Kidney (tissue), 14 donors: ENCODE data around the gene ADAMTS14. TPM values are rescaled to one million over a fixed set of nuclear protein-coding genes. Genes with fewer than 3 reads are reported as not detected.

Experiments
- DNase-seq, 5 donors: peaks; one replicate each; pipeline ENCODE4 v3.0.0-alpha.2; 2013 to 2020
- FAIRE-seq: peaks from 2 replicates; lab custom pipeline; 2012; peaks lifted over from hg19 to GRCh38; lab: Jason Lieb, UNC
- H3K27ac ChIP-seq, 2 donors: one replicate each; pipeline ENCODE4 v1.7.0; 2013; ENCODE audit warnings: low read depth in 2 of 2, low read length in 2 of 2, inconsistent platforms in 1 of 2
- H3K27me3 ChIP-seq: one replicate; pipeline ENCODE4 v1.7.1; 2013; ENCODE audit warnings: low read length, inconsistent platforms; ENCODE audit not compliant: control insufficient read depth, insufficient read depth
- H3K36me3 ChIP-seq, 3 donors: one replicate each; pipeline versions ENCODE4 v1.7.0 to v1.7.1; 2013; ENCODE audit warnings: low read length in 3 of 3, control low read depth in 1 of 3, inconsistent platforms in 1 of 3; ENCODE audit not compliant: insufficient read depth in 3 of 3, control insufficient read depth in 2 of 3
- H3K4me1 ChIP-seq, 3 donors: one replicate each; pipeline versions ENCODE4 v1.7.0 to v1.7.1; 2013; ENCODE audit warnings: low read length in 3 of 3, inconsistent platforms in 1 of 3, low read depth in 1 of 3; ENCODE audit not compliant: control insufficient read depth in 2 of 3, insufficient read depth in 2 of 3
- H3K4me3 ChIP-seq, 3 donors: one replicate each; pipeline versions ENCODE4 v1.7.0 to v1.8.1; 2013; ENCODE audit warnings: low read length in 3 of 3, control low read depth in 1 of 3, inconsistent platforms in 1 of 3
- H3K9ac ChIP-seq, 3 donors: one replicate each; pipeline versions ENCODE4 v1.7.0 to v1.7.1; 2013; ENCODE audit warnings: low read length in 3 of 3, control low read depth in 1 of 3, inconsistent platforms in 1 of 3
- H3K9me3 ChIP-seq, 3 donors: one replicate each; pipeline versions ENCODE4 v1.7.0 to v1.7.1; 2013; ENCODE audit warnings: low read length in 3 of 3, control low read depth in 1 of 3, inconsistent platforms in 1 of 3; ENCODE audit not compliant: control insufficient read depth in 2 of 3, insufficient read depth in 1 of 3
- intact Hi-C: fragments of 100-400 bp; cut with DNase I; formaldehyde crosslinking; loops from one replicate; pipeline ENCODE4 v1.11.1; 2022
- polyA plus RNA-seq: library from polyadenylated mRNA; stranded (reverse); fragments of 350-450 nt; fragmentation: Illumina TruSeq; extraction: RNeasy Lipid Tissue Mini Kit (QIAGEN cat#74804); gene quantifications from one replicate; pipeline ENCODE4 v1.2.3, GENCODE V29; 2014; ENCODE audit warnings: low read depth, low replicate concordance; ENCODE audit not compliant: insufficient read depth
- total RNA-seq: library from RNA; stranded (reverse); fragmentation: NEBNext Ultra II Directional; extraction: Animal tissue kit (Norgen Biotek cat#: 25700); gene quantifications from one replicate; pipeline ENCODE4 v1.2.1, GENCODE V29; 2021
- TF ChIP-seq, protein P1 (sequence below): IDR thresholded peaks from 3 replicates; pipeline ENCODE4 v1.5.1; 2012; ENCODE audit warnings: mild to moderate bottlenecking, moderate library complexity, borderline replicate concordance; ENCODE audit not compliant: insufficient read depth; ENCODE audit errors: extremely low read depth
- donor health status: control.
- donor health status: control.
- donor health status: control.
- donor health status: control.
- donor health status: control.
- donor health status: DM: yes; HTN: yes; CAD: no.
- donor health status: Normal renal cell carcinoma (clear cell type).

The ADAMTS14 gene
- total and polyA plus RNA-seq, 2 donors from 2014 or later: 0.47 TPM; not detected in 1

DNA sequence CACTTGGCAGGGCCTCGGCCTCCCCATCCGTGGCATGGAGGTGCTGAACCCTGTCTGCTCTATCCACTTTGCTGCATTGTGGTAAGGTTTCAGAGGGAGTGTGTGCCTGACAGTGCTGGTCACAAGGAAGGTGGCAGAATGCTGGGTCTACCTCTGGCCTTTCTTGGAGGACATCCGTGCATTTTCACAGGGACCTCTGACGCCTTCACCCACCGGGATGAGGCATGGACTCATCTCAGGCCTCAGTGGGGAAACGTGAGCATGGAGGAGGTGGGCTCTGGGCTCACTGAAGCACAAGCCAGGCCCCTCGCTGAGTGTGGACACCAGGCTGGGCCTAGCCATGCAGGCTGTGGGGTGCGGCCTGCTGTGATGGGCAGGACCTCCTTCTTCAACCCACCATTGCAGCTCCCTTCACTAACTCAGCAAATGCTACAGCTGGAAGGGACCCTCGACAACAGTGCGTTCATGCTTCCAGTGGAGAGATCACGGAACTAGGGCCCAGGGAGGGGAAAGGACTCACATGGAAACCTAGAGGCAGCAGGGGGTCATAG lies 104.2 kb downstream of the ADAMTS14 start:
- no peak overlapping the region for H3K4me3 ChIP-seq
- TF ChIP-seq, protein P1, sequence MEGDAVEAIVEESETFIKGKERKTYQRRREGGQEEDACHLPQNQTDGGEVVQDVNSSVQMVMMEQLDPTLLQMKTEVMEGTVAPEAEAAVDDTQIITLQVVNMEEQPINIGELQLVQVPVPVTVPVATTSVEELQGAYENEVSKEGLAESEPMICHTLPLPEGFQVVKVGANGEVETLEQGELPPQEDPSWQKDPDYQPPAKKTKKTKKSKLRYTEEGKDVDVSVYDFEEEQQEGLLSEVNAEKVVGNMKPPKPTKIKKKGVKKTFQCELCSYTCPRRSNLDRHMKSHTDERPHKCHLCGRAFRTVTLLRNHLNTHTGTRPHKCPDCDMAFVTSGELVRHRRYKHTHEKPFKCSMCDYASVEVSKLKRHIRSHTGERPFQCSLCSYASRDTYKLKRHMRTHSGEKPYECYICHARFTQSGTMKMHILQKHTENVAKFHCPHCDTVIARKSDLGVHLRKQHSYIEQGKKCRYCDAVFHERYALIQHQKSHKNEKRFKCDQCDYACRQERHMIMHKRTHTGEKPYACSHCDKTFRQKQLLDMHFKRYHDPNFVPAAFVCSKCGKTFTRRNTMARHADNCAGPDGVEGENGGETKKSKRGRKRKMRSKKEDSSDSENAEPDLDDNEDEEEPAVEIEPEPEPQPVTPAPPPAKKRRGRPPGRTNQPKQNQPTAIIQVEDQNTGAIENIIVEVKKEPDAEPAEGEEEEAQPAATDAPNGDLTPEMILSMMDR: no peak
- FAIRE-seq (no peak), DNase-seq (peak in 1 of 5 donors; percentile 46)
- no peaks in the 10 kb centered on the region for H3K9me3 ChIP-seq
- no peaks in the 10 kb centered on the region for H3K27me3 ChIP-seq
- intact Hi-C loops: no loop called here
- H3K4me1 ChIP-seq: peaks cover 0 to 15% (median 14%) of the 10 kb centered on the region in 3 donors
- no peaks in the 10 kb centered on the region for H3K36me3 ChIP-seq
- H3K9ac ChIP-seq: no peak overlapping the region
- H3K27ac ChIP-seq: peak overlapping the region in 1 of 2 donors; percentile 36

GRCh38 chr10:70777063-70777875 lies 105.0 kb downstream of the ADAMTS14 start:
- TF ChIP-seq, protein P1: no peak
- FAIRE-seq (no peak), DNase-seq (peak in 1 of 5 donors; percentile 58)
- intact Hi-C loops: no loop called here
- Histone ChIP-seq H3K4me1 (peaks cover 0 to 15% (median 14%) of the 10 kb centered on the region in 3 donors), H3K27me3 (no peaks in the 10 kb centered on the region), H3K9me3 (no peaks in the 10 kb centered on the region), H3K4me3 (no peak overlapping the region), H3K9ac (no peak overlapping the region), H3K27ac (peak overlapping the region in 1 of 2 donors; percentile 36), H3K36me3 (no peaks in the 10 kb centered on the region)

- Histone ChIP-seq H3K9me3 (no peaks in the 10 kb centered on the region), H3K27ac (no peak overlapping the region), H3K4me1 (peaks cover 0 to 18% (median 14%) of the 10 kb centered on the region in 3 donors), H3K9ac (no peak overlapping the region), H3K36me3 (no peaks in the 10 kb centered on the region), H3K4me3 (no peak overlapping the region), H3K27me3 (no peaks in the 10 kb centered on the region)
- FAIRE-seq (no peak), DNase-seq (no peak)
- TF ChIP-seq, protein P1: no peak
- intact Hi-C loops: no loop called here
Observed at GRCh38 chr10:70778267-70778924, 106.1 kb downstream of the ADAMTS14 start.
